Measurements from ENCODE around the gene REEP1.

REEP1 gene

DNA sequence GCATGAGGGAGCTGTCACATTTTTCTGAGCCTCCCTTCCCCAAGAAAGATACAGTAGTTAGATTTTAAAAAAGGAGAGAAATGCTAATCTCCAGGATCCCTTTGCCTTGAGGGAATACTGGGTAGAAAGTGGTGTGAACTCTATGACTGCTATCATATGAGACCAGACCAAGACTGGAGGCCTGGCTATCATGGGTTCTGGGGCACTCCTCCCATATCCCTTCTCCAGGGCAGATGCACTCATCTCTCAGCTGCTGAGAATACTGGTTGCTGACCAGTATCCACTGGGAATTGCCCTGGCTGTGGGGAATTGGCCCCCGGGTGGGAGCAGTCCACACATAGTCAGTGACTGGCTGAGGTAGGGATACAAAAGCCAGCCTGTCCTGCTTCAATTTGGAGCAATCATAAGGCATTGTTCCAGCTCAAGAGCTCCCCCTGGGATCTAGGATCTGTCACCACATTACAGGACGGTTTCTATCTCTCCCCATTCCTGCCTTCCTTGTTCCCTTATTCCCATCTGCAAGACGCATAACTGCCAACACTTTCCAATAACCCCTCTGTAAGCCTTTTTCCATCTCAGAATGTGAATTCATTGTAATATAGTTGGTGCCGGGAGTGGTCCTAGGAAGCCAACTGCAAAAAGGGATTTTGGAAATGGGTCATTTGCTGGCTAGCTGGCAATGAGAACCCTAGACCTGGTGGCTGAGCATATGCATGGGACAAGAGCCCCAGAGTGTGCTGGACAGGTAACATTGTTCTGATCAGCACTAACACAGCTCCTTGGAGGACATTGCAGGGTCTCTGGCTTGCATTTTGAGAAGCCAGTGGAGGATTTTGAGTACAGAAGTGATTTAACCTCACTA is 35.4 kb upstream of the REEP1 start:
- TF ChIP-seq, protein P1, sequence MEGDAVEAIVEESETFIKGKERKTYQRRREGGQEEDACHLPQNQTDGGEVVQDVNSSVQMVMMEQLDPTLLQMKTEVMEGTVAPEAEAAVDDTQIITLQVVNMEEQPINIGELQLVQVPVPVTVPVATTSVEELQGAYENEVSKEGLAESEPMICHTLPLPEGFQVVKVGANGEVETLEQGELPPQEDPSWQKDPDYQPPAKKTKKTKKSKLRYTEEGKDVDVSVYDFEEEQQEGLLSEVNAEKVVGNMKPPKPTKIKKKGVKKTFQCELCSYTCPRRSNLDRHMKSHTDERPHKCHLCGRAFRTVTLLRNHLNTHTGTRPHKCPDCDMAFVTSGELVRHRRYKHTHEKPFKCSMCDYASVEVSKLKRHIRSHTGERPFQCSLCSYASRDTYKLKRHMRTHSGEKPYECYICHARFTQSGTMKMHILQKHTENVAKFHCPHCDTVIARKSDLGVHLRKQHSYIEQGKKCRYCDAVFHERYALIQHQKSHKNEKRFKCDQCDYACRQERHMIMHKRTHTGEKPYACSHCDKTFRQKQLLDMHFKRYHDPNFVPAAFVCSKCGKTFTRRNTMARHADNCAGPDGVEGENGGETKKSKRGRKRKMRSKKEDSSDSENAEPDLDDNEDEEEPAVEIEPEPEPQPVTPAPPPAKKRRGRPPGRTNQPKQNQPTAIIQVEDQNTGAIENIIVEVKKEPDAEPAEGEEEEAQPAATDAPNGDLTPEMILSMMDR (IDR thresholded peaks at IDR 0.05; ENCODE audit: low read length, missing control alignments): peak; percentile 74
- peak; percentile 63 for DNase-seq (ENCODE audit: low read depth)

DNA sequence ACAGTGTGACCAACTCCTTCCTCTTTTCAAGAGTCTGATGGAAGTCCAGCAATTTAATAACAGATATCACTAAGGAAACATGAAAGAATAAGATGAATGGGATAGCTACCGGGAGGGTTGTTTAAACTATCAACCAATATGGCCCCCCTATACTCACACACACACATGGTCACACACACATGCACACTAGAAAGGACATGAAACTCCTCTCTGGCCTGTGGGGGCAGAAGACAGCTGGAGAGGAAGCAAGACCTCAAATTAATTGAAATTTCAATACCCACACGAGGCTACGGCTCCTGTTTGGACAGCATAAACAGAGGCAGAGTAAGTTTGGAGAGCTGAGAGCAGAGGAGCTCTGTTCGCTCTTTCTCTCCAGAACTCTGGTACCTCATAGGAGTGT is 34.7 kb upstream of the REEP1 start:
- no peak overlapping the region for H3K4me3 ChIP-seq (replicated peaks; ENCODE audit: low read depth, low read length)
- DNase-seq (ENCODE audit: low read depth): no peak
- TF ChIP-seq, protein P1 (IDR thresholded peaks at IDR 0.05; ENCODE audit: low read length, missing control alignments): no peak

More for the DNA sequence above, 35.4 kb upstream of the REEP1 start:
- no peak overlapping the region for H3K4me3 ChIP-seq (replicated peaks; ENCODE audit: low read depth, low read length)

DNA sequence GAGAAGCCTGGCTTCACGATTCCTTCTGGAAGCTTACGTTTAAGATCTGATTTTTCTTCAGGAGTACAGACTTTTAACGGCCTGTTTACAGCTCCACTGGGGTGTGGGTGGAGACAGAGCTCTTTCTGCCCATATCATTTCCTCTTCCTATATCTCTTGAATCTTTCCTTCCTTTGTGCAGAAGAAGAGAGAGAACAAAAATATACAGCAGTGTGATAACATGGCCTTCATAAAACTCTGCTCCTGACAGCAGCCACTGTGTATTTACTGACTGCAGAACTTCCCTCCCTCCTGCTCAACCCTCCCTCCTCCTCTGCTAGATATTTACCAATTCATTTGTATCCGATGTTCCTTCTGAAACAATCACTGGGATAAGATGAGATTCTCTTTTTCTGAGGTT is 34.1 kb upstream of the REEP1 start:
- no peak overlapping the region for H3K4me3 ChIP-seq (replicated peaks; ENCODE audit: low read depth, low read length)
- DNase-seq (ENCODE audit: low read depth): no peak
- TF ChIP-seq, protein P1 (IDR thresholded peaks at IDR 0.05; ENCODE audit: low read length, missing control alignments): no peak

DNA sequence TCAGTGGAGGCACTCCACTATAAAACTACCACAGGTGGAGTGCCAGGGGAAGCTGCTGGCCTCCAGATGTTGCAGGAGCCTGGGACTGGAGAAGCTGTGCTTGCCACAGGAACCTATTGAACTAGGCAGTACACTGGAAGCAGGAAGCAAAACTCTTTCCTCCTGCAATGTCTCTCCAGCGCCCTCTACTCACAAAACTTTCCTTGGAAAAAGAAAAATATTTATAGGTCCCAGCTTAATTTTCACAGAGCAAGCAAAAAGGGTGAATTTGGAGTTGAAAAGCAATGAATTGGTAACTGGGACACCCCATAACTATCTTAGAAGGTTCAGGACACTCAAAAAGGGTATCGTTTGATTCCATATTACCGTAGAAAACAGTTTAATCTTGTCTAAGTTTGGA is 33.2 kb upstream of the REEP1 start:
- no peak overlapping the region for H3K4me3 ChIP-seq (replicated peaks; ENCODE audit: low read depth, low read length)
- TF ChIP-seq, protein P1 (IDR thresholded peaks at IDR 0.05; ENCODE audit: low read length, missing control alignments): no peak
- DNase-seq (ENCODE audit: low read depth): no peak

DNA sequence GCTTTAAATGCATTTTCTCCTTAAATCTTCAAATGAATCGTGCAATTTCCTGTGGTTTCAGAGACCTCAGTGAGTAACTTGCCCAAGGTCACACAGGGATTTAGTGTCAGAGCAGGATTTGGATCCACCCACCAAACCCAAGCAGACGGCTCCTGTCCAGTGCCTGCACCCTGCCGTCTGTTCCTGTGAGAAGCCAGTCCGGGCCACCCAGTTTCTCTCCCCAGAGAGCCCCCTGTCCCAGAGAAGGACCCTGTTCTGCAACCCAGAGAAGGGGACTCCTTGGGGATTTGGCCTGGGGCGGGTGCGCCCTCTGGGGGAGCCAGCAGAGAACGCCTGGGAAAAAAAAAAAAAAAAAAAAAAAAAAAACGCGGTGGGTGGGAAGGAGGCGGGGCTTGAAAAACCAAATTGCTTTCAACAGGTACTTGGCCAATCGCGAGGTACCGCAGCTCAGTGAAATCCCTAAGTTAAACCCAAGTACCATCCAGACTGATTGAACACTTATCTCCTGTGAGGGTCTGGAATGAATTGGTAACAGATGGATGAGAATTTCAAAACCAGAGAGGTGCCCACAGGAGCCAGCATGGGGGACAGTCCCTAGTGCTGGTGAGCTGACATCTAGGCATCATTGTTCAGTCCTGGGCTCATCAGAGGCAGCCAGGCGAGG is 30.9 kb upstream of the REEP1 start:
- TF ChIP-seq, protein P1 (IDR thresholded peaks at IDR 0.05; ENCODE audit: low read length, missing control alignments): peak; percentile 54
- peak; percentile 47 for DNase-seq (ENCODE audit: low read depth)
- peak overlapping the region; percentile 2 for H3K4me3 ChIP-seq (replicated peaks; ENCODE audit: low read depth, low read length)

DNA sequence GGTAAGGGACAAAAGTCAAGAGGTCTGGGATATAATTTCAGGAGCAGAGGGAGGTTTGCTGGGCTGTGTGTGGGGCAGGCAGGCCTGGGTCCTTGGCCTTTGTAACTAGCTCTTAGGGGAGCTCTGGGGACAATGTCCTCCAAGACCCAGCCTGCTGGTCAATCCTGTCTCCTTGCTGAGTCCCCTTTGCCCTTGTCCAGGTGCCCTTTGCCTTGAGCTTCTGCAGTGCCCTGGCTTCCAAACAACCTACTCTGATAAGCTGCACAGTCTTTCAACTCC is 30.0 kb upstream of the REEP1 start:
- no peak overlapping the region for H3K4me3 ChIP-seq (replicated peaks; ENCODE audit: low read depth, low read length)
- DNase-seq (ENCODE audit: low read depth): no peak
- TF ChIP-seq, protein P1 (IDR thresholded peaks at IDR 0.05; ENCODE audit: low read length, missing control alignments): no peak

Data from fibroblast of pulmonary artery (primary cell).